ENCODE measurements around the gene B4GALNT4.
A peak's percentile ranks its signal among the peaks of the same experiment; 100 is the strongest.
"Not testable (repeated sequence)": the region's sequence is repeated elsewhere in the genome, so short reads cannot be mapped to it uniquely, and the experiment has no call there.

The B4GALNT4 gene

DNA sequence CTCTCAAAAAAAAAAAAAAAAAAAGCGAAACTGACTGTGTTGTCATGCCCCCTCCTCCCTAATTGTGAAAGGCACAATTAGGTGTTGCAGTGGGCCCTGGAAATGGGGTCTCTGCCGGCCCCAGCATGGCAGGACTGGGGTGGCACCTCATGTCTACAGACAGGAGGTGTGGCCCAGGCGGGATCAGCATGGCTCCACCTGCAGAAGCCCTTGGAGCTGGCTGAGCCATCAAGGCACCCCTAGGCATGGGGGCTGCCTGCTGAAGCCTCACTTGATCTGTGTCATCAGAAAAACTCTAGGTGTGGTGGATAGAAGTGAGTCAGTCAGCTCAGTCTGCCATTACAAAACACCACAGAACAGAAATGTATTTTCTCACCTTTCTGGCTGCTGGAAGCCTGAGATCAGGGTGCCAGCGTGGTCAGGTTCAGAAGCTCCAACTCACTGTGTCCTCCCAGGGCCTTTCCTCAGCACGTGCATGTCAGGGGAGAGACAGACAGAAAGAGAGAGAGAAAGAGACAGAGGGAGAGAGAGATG lies 10.1 kb upstream of the B4GALNT4 start:
- no peak for DNase-seq (ENCODE audit: low spot score)

DNA sequence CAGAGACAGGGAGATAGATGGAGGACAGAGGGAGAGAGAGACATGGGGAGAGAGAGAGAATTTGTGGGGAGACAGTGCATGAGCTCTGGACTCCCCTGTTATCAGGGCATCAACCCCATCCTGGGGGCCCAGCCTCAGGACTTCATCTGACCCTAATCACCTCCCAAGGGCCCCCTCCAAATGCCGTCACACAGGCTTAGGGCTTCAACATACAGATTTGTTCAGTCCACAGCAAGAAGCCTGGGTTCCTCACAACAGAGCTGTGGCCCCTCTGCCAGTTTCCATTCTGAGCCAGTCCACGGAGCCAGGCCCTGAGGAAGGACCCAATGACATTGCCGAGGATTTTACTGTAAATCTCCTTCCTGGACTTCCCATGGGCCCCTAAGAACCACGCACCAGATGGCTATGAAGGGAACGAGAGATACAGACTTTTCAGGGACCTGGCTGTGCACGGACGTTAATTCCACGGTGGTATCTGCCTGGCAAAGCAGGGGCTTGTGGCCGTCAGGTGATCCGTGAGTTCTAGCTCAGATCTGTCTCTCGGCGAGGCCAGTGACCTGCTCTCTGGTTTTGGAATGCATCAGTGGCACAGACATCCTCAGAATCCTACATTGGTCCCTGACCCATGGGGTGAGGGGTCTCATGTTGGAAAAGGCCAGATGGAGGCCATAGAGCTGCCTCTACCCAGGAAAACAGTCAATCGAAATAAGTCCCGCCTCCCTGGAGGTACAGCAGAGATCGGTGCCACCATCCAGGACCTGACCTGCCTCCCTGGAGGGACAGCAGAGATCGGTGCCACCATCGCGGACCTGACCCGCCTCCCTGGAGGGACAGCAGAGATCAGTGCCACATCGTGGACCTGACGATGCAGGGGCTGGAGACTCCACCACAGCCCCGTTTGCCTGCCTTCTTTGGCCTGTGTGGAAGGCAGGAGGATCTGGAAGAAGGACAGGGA lies 8.7 kb upstream of the B4GALNT4 start:
- DNase-seq (ENCODE audit: low spot score), result no peak

DNA sequence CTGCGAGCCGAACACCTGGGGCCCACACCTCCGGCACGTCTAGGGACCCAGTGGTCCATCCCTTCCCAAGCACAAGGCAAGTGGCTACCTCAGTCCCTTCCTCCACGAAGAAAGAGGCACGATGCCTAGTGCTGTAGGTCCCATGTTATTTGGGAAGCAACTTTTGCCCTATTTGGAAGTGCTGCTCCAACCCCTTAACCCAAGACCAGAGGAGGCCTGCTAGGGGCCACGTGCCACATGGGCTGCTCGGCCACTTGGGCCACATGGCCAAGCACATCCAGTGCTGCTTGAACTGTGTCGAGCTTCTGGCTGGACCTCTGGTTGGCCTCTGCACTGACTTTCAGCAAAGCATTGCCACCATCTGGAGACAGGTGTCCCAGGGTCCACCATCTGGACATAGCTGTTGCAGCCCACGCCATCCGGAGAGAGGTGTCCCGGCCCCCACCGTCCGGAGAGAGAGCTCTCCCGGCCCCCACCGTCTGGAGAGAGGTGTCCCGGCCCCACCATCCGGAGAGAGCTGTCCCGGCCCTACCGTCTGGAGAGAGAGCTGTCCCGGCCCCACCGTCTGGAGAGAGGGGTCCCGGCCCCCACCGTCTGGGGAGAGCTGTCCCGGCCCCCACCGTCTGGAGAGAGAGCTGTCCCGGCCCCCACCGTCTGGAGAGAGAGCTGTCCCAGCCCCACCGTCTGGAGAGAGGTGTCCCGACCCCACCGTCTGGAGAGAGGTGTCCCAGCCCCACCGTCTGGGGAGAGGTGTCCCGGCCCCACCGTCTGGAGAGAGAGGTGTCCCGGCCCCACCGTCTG lies 6.5 kb upstream of the B4GALNT4 start:
- no peak for DNase-seq (ENCODE audit: low spot score)

DNA sequence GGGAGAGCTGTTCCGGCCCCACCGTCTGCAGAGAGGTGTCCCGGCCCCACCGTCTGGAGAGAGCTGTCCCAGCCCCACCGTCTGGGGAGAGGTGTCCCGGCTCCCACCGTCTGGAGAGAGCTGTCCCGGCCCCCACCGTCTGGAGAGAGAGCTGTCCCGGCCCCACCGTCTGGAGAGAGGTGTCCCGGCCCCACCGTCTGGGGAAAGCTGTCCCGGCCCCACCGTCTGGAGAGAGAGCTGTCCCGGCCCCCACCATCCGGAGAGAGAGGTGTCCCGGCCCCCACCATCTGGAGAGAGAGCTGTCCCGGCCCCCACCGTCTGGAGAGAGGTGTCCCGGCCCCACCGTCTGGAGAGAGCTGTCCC lies 5.9 kb upstream of the B4GALNT4 start:
- not testable (repeated sequence) for DNase-seq (ENCODE audit: low spot score)

DNA sequence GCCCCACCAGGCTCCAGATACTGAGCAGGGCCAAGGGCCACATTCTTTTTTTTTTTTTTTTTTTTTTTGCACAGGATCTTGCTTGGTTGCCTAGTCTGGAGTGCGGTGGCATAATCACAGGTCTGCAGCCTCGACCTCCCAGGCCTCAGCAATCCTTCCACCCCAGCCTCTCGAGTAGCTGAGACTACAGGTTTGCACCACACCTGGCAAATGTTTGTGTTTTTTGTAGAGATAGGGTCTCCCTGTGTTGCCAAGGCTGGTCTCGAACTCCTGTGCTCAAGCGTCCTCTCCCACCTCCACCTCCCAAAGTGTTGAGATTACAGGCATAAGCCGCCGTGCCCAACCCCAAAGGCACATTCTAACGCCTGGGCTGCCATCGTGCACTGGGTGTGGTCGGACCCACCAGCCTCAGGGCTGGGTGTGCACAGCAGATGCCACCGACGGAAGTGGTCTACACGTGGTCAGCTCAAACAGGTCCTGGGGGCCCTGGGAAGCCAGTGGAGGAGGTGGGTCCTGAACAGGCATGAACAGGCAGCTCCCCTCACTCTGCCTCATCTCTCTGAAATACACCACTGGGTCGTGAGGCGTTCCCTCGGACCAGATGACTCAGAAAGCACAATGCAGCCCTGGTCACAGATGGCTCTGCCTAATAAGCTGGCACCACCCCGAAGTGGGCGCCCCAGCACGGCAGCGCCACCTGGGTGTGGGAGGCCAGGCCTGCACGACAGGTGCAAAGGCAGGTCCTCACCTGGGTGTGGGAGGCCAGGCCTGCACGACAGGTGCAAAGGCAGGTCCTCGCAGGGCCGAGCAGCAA lies 5.1 kb upstream of the B4GALNT4 start:
- DNase-seq (ENCODE audit: low spot score), result peak; percentile 91

DNA sequence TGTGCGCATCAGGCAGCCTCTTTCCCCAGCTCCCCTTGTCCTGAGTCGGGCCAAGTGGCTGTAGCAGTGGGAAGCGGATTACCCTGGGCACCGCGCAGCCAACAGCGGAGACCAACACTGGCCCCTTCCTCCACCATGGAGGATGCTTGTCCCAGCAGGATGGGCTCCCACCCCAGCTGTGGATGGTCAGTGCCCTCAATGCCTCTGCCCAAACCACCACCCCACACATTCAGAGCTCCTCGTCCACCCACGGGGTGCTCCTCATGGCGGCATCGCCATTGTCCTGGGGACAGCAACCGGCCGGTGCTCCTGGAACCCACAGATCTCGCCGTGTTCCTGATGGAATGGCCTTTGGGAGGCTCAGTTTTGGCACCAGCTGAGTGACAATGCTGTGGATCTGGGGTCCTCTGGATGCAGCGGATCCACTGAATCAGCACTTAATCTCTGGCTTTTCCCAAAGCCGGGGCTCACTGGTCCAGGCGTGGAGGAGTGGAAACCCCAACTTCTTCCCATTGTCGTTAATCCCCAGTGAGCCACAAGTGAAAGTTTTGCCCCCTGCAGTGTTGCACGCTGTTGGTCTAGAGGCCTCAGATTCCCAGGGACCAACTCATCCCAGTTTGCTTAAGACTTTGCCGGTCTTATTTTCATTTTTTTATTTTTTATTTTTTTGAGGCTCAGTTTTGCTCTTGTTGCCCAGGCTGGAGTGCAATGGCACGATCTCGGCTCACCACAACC lies 4.1 kb upstream of the B4GALNT4 start:
- no peak for DNase-seq (ENCODE audit: low spot score)

DNA sequence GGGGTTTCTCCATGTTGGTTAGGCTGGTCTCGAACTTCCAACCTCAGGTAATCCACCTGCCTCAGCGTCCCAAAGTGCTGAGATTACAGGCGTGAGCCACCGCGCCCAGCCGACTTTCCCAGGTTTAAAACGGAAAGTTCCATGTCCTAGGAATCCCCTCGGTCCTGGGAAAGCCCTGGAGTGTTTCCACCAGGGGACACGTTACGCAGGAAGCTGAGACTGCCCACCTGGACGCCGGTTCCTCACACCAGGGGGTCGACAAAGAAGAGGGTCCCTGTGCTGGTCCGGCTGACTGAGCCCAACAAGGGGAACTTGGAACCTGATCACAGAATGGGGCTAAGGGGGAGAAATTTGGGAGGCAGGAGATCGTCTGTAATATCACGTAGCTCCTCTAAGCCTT lies 3.5 kb upstream of the B4GALNT4 start:
- no peak for DNase-seq (ENCODE audit: low spot score)

DNA sequence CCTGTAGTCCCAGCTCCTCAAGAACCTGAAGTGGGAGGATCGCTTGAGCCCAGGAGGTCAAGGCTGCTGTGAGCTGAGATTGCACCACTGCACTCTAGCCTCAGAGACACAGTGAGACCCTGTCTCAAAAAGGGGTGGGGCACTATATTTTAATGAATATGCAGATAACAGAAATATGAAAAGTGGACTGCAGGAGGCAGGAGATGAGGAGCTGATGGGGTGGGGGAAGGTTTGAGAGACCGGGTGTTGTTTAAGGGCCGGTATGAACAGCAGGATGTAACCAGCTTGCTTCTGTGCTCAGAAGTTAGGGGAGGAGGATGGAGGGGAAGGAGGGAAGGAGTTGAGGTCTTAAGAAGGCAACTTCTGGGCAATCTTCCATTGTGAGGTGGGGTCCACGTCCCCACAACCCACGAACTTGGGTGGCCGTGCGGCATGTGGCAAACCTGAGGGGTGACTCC lies 1.3 kb upstream of the B4GALNT4 start:
- DNase-seq (ENCODE audit: low spot score), result no peak

DNA sequence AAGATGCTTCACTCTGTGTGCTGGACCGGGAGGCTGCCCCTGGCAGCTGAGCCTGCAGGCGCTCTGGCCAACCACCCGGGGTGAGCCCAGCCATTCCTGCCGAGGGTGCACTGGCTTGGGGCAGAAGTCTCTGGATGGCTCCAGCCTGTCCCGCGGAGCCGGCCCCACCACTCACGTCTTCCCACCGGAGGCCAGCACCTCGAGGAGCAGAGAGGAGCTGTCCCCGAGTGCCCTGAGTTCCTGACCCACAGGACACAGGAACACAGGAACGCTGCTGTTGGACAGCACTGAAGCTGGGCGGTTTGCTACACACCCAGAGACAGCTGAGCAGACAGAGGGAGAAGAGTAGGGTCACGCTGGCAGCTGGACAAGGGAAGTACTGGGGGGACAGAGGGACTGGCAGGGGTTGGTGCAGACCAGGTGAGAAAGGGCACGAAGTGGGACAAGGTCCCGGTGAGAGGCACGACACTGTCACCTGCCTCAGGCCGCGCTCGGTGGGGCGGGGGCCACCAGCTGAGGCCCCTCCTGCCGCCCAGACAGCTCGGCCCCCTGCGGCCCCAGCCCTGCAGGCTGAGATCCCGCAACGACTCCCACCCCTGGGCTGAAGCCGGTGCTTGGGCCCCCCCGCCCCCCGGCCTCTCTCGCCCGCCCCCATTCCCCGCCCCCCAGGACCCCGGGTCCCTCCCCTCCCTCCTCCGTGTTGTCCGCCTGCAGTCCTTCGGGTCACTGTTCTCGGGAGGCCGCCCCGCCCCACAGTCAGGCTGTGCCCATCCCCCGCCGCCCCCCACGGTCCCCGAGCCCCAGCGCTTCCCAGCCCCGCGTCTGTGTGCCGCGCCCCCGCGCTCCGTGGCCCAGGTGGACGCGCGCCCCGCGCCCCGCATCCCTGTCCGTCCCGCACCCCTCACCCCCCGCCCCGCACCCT lies 624 bp upstream of the B4GALNT4 start:
- peak; percentile 28 for DNase-seq (ENCODE audit: low spot score)

DNA sequence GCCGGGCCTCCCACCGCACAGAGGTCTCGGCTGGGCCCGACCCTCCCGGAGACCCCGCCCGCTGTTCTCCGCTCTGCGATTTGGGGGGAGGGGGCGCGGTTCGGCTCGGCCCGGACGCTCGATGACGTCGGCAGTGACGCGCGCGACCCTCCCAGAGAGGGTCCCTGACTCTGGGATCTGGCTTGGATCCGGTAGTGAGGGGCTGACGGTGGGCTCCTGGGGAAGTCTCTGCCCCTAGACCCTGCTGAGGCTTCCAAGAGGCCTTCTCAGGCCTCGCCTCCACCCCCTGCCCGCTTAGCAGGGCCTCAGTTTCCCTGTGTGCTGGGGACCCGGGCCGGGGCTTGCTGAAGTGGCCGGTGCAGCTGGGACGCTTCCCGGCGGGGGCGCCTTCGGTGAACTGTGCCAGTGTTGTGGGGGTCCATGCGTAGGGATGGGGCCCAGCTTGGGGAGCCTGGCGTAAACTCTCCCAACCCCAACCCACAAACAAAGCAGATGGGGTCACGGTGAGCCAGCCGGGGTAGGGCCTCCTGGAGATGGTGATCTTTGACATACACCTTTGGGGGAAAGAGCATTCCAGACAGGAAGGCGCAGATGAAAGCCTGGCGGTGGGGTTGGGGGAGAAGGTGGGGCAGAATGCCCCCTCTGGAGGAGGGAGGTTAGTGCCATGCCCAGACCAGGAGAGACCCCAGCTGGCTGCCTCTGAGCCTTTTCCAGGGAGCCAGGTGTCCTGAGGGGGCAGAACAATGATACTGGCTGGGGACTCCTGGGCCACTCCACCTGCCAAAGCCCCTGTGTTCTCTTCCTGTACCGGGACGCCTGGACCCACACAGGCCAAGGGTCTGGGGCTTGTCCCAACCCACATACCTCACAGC lies 1.0 kb downstream of the B4GALNT4 start:
- no peak for DNase-seq (ENCODE audit: low spot score)

DNA sequence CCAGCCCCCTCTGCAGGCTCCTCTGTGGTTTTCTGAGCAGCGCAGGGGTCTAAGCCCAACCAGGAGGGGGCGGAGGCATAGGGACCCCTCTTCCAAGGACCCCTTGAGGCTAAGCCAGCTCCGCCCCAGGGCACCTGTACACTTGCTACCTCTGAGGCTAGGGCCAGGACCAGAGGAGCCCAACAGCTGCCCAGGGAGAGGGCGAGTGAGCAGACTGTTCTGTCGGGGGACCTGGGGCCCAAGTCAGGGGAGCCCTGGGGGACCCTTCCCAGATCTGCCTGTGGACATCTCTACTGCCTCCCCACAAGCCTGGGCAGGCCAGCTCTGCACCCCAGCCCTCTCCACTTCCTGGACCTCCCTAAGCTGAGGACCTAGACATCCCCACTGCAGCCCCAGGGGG lies 1.8 kb downstream of the B4GALNT4 start:
- no peak for DNase-seq (ENCODE audit: low spot score)

DNA sequence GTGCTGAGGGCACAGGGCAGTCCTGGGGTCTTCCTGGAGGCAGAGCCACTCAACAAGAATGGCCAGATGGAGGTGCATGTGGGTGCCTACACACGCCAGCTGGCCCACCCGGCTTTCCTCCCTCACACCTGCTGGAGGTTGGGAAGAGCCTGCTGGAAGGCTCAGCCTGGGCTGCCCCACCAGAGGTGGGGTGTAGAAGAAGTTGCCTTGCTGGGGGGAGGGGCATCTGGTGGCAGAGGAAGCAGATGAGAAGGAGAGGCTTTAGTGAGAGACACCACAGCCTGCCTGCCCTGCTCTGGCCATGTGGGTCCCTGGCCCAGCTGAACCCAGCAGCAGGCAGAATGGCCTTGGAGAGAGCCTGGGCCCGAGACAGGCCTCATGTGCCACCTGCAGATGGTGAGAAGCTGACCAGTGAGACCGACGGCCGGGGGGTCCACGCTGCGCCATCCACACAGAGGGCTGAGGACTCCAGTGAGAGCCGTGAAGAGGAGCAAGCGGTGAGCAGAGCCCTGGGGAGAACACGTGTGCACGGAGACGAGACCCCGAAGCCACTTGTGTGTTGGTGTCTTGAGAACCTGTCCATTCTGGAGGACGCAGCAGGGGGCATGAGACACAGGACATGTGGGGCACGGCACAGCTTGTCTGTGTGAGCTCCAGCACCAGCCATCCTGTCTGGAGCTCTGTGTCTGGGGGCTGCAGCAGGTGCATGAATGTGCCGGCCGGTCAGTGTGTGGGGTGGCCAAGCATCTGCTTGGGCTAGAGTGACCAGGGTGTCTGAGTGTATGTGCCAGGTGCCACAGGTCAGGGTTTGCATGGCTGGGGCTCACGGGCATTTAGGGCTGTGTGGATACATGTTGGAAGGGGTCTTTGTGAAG lies 2.7 kb downstream of the B4GALNT4 start:
- no peak for DNase-seq (ENCODE audit: low spot score)

DNA sequence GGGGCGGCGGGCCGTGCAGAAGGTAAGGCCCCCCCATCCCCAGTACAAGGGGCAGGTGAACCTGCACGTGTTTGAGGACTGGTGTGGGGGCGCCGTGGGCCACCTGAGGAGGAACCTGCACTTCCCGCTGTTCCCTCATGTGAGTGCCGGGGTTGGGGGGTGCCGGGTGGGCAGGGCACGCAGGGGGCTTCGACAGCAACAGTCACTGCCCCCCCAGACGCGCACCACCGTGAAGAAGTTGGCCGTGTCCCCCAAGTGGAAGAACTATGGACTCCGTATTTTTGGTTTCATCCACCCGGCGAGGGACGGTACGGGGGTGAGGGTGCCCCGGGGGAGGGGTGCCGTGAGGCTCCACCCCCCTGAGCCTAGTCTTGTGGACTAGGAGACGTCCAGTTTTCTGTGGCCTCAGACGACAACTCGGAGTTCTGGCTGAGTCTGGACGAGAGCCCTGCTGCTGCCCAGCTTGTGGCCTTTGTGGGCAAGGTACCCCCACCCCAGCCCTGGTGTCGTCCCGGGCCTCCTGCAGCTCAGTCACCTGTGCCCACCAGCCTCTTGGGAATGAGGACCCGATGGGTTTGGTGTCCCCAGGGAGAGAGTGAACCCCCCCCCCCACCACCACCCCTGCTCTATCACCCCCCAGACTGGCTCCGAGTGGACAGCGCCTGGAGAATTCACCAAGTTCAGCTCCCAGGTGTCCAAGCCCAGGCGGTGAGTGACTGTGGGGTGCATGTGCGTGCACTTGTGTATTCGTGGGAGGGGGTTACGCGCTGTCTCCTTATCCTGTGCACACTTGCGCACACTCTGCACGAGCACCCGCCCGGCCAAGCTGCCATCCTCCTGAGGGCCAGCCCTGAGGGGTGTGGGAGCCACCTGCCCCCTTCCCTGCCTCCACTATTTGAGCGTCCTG lies 3.8 kb downstream of the B4GALNT4 start:
- DNase-seq (ENCODE audit: low spot score), result no peak

DNA sequence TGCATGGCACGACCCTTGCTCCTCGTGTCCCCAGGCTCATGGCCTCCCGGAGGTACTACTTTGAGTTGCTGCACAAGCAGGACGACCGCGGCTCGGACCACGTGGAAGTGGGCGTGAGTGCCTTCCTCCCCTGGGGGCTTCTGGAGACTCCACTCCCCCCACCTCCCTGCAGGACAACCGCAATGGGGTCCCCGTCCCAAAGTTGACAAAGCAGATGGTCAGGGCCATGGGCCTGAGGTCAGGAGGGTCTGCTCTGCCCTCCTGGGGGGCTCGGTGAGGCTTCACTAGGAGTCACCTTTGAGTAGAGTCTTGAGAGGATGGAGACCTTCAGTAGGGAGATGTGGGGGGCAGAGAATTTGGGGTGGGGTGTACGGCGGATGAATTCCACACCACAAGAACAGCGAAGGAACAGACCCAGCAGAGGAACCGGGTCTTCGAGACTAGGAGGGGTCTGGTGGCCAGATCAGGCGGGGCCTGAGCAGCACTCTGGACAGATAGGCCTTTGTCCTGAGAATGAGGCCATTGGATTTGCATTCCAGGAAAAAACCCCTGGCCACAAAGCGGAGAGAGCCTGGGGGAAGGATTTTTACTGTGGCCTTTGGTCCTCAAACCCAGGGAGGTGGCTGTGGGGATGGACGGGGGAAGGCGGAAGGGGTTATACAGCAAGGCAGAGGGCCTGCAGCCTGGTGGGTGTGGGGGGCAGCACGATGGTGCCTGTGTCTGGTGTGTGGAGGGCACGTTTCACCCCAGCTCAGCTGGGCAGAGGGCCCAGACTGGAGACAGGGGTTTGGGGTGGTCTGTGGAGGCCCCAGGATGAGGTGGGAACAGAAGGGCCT lies 4.6 kb downstream of the B4GALNT4 start:
- DNase-seq (ENCODE audit: low spot score), result no peak

DNA sequence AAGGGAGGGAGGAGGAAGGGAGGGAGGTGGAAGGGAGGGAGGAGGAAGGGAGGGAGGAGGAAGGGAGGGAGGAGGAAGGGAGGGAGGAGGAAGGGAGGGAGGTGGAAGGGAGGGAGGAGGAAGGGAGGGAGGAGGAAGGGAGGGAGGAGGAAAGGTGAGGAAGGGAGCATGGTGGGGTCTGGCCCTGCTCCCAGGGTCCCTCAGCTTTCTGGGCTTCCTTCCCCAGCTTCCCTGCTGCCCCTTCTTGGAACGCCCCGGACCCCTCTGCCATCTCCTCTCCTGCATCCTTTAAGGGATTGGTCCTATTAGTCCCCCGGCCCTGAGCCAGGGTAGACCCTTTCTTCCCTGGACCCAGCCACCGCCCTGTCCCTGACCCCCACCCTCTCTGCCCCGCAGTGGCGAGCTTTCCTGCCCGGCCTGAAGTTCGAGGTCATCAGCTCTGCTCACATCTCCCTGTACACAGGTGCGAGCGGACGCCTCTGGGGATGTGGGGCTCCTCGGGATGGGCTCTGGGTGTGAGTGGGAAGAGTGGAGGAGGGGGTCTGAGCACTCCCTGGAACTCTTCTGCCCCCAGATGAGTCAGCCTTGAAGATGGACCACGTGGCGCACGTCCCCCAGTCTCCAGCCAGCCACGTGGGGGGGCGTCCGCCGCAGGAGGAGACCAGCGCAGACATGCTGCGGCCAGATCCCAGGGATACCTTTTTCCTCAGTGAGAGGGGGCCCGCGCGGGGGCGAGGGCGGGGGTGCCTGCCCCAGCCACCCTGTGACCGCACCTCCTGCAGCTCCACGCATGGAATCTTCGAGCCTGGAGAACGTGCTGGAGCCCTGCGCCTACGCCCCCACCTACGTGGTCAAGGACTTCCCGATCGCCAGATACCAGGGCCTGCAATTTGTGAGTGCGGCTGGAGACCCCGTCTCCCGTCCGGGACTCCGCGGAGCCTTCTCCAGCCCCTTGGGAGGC lies 6.0 kb downstream of the B4GALNT4 start:
- DNase-seq (ENCODE audit: low spot score), result no peak

Data from RKO (cell line).